A549 treated with AZD9567 at 1 μM for 4 hours (cell line): Measurements from ENCODE around the gene FOXI1. TPM values are rescaled to one million over a fixed set of nuclear protein-coding genes. Genes with fewer than 3 reads are reported as not detected.

Experiments used
- total RNA-seq: library from RNA; stranded (reverse); fragments of 200-300 nt; extraction: Qiagen RNA extraction; gene quantifications from 5 replicates; pipeline ENCODE4 v1.2.3, GENCODE V29; 2022; ENCODE audit not compliant: insufficient read depth

Gene FOXI1
- not detected in 5 replicates for total RNA-seq

DNA sequence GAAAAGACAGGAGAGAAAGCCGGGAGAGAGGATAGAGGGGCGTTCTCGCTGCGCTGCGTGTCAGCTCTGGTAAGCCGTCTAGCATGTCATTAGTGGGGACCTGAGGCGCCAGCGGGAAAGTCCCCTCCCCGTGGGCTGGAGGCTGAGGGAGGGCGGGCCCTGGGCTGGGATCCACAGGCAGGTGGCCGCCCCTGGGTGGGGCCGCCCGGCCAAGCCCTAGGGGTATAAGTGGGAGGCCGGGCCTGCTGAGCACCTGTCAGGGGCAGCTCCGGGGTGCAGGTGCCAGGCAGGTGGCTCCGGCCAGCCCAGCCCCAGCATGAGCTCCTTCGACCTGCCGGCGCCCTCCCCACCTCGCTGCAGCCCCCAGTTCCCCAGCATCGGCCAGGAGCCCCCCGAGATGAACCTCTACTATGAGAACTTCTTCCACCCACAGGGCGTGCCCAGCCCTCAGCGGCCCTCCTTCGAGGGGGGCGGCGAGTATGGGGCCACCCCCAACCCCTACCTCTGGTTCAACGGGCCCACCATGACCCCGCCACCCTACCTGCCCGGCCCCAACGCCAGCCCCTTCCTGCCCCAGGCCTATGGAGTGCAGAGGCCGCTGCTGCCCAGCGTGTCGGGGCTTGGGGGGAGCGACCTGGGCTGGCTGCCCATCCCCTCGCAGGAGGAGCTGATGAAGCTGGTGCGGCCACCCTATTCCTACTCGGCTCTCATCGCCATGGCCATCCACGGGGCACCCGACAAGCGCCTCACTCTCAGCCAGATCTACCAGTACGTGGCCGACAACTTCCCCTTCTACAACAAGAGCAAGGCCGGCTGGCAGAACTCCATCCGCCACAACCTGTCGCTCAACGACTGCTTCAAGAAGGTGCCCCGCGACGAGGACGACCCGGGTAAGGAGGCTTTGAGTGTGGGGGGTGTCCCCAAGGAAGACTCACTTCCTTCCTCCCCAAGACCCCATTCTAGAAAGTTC lies at the start of gene FOXI1:
TSS of gene FOXI1 (plus strand) at position 256 of the 970 bp plus-strand sequence. CDS start at position 317, 61 bp downstream.

Other genes starting within 250 kb of the FOXI1 start
- 0.13 to 0.14 TPM (median 0.13 TPM) in 4 of 5 replicates, not detected in the other for gene INSYN2B, start 125.4 kb upstream of the FOXI1 start, total RNA-seq
- not detected in 5 replicates for gene C5orf58, start 127.1 kb downstream of the FOXI1 start, total RNA-seq
- 0.03 TPM in 1 of 5 replicates, not detected in the others for gene LCP2, start 191.9 kb downstream of the FOXI1 start, total RNA-seq